Lower leg skin (tissue), 4 donors: ENCODE results near the gene FECH. TPM values are rescaled to one million over a fixed set of nuclear protein-coding genes. Genes with fewer than 3 reads are reported as not detected.

Experiments used
- DNase-seq, 2 donors: peaks; one replicate each; pipeline ENCODE4 v3.0.0-alpha.2; 2019; ENCODE audit warnings: low spot score in 2 of 2
- H3K4me3 ChIP-seq: fragments of 200-600 bp; sonication (generic); 2 replicates; pipeline ENCODE4 v1.5.1; 2017; ENCODE audit warnings: mild to moderate bottlenecking, low read depth; ENCODE audit not compliant: poor library complexity, severe bottlenecking
- CTCF ChIP-seq, 3 donors: fragments of 450-650 bp; IDR thresholded peaks; one replicate each; pipeline ENCODE4 v1.5.1; 2016; ENCODE audit warnings: antibody characterized with exemption in 3 of 3, mild to moderate bottlenecking in 3 of 3, moderate library complexity in 2 of 3
- POLR2A ChIP-seq, 2 donors: fragments of 450-650 bp; IDR thresholded peaks; one replicate each; pipeline ENCODE4 v1.6.1; 2016 to 2017; ENCODE audit warnings: antibody characterized with exemption in 2 of 2, mild to moderate bottlenecking in 1 of 2, moderate library complexity in 1 of 2
- WGBS, 2 donors: methylation state at CpG; one replicate each; pipeline ENCODE4 v1.1.5; 2018; 5-methylcytosine and 5-hydroxymethylcytosine counted together
- intact Hi-C: fragments of 100-400 bp; cut with DNase I; formaldehyde crosslinking; loops from one replicate; pipeline ENCODE4 v1.15.0; 2023; ENCODE audit warnings: low total_unique reads
- total RNA-seq, 4 donors: library from RNA; depleted of rRNA; stranded (reverse); fragments of >200 nt; gene quantifications; one replicate each; pipeline ENCODE4 v1.1.0, GENCODE V29; 2016

Gene FECH, protein sequence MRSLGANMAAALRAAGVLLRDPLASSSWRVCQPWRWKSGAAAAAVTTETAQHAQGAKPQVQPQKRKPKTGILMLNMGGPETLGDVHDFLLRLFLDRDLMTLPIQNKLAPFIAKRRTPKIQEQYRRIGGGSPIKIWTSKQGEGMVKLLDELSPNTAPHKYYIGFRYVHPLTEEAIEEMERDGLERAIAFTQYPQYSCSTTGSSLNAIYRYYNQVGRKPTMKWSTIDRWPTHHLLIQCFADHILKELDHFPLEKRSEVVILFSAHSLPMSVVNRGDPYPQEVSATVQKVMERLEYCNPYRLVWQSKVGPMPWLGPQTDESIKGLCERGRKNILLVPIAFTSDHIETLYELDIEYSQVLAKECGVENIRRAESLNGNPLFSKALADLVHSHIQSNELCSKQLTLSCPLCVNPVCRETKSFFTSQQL
- 10 to 100 TPM; 22.8 to 75.4 (median 43.6) TPM for total RNA-seq

- DNase-seq = peak; percentile 57 to 95
- 0 to 1% methylated on average over 37 of the region's 80 CpGs for WGBS, 2 donors
- peak within 1 kb of the TSS; percentile 78 for H3K4me3 ChIP-seq
- intact Hi-C loops = no loop called here
- TF ChIP-seq CTCF (IDR thresholded peaks at IDR 0.05) = no peak
- peak in 1 of 2 donors; percentile 15 for TF ChIP-seq POLR2A (IDR thresholded peaks at IDR 0.05)
Observed at GRCh38 chr18:57586251-57587049, at the start of gene FECH. TSS of gene FECH (minus strand) at chr18:57586702. CDS start at chr18:57586620, 82 bp downstream.

GRCh38 chr18:57635003-57635822 lies 48.7 kb upstream of the FECH start:
- intact Hi-C loops = no loop called here
- no peak overlapping the region for H3K4me3 ChIP-seq
- TF ChIP-seq POLR2A (IDR thresholded peaks at IDR 0.05) = no peak
- TF ChIP-seq CTCF (IDR thresholded peaks at IDR 0.05) = no peak
- DNase-seq = no peak
- WGBS, 2 donors = 68 to 73% methylated on average over 4 of the region's 4 CpGs

- intact Hi-C loops = no loop called here
- no peak overlapping the region for H3K4me3 ChIP-seq
- no peak for DNase-seq
- WGBS, 2 donors = 69 to 78% methylated on average over 2 of the region's 2 CpGs
- TF ChIP-seq POLR2A (IDR thresholded peaks at IDR 0.05) (no peak), CTCF (IDR thresholded peaks at IDR 0.05) (no peak)
Observed at GRCh38 chr18:57631697-57632096, 45.2 kb upstream of the FECH start.

- no peak for DNase-seq
- intact Hi-C loops = no loop called here
- TF ChIP-seq CTCF (IDR thresholded peaks at IDR 0.05) = no peak
- no peak for TF ChIP-seq POLR2A (IDR thresholded peaks at IDR 0.05)
- H3K4me3 ChIP-seq = peak overlapping the region; percentile 44
- WGBS, 2 donors = 39 to 43% methylated on average over 13 of the region's 13 CpGs
Observed at GRCh38 chr18:57630754-57631595, 44.5 kb upstream of the FECH start.
